HuH-7.5 (cell line): ENCODE data around the gene PTPRN2.
"Not testable (repeated sequence)": the region's sequence is repeated elsewhere in the genome, so short reads cannot be mapped to it uniquely, and the experiment has no call there.

Experiments
- DNase-seq: peaks from one replicate; pipeline ENCODE4 v3.0.0; 2011; ENCODE audit warnings: low spot score

Gene PTPRN2

GRCh38 chr7:158350166-158350900, 237.3 kb downstream of the PTPRN2 start:
- no peak for DNase-seq

GRCh38 chr7:158348446-158348845, 239.2 kb downstream of the PTPRN2 start:
- DNase-seq: no peak

GRCh38 chr7:158348039-158348438, 239.6 kb downstream of the PTPRN2 start:
- DNase-seq: not testable (repeated sequence)

GRCh38 chr7:158345731-158346130, 241.9 kb downstream of the PTPRN2 start:
- DNase-seq: no peak

GRCh38 chr7:158344706-158345300, 242.8 kb downstream of the PTPRN2 start:
- DNase-seq: no peak

- DNase-seq: no peak
Observed at GRCh38 chr7:158343936-158344455, 243.6 kb downstream of the PTPRN2 start.

GRCh38 chr7:158343526-158343925, 244.1 kb downstream of the PTPRN2 start:
- no peak for DNase-seq

GRCh38 chr7:158341097-158341496, 246.5 kb downstream of the PTPRN2 start:
- not testable (repeated sequence) for DNase-seq

GRCh38 chr7:158336952-158337351, 250.7 kb downstream of the PTPRN2 start:
- DNase-seq: not testable (repeated sequence)

- DNase-seq: not testable (repeated sequence)
Observed at GRCh38 chr7:158332516-158332915, 255.1 kb downstream of the PTPRN2 start.

GRCh38 chr7:158331826-158332450, 255.7 kb downstream of the PTPRN2 start:
- DNase-seq: not testable (repeated sequence)

GRCh38 chr7:158329686-158330085, 257.9 kb downstream of the PTPRN2 start:
- DNase-seq: no peak

- DNase-seq: no peak
Observed at GRCh38 chr7:158329014-158329610, 258.5 kb downstream of the PTPRN2 start.

GRCh38 chr7:158328376-158329013, 259.1 kb downstream of the PTPRN2 start:
- no peak for DNase-seq

- no peak for DNase-seq
Observed at GRCh38 chr7:158327571-158328180, 259.9 kb downstream of the PTPRN2 start.

GRCh38 chr7:158327012-158327411, 260.6 kb downstream of the PTPRN2 start:
- no peak for DNase-seq

- DNase-seq: peak; percentile 35
Observed at GRCh38 chr7:158325530-158326381, 261.9 kb downstream of the PTPRN2 start.

GRCh38 chr7:158324397-158325360, 262.9 kb downstream of the PTPRN2 start:
- DNase-seq: no peak

GRCh38 chr7:158323741-158324396, 263.8 kb downstream of the PTPRN2 start:
- DNase-seq: no peak
